ENCODE measurements around the gene TMEM123. TPM values are rescaled to one million over a fixed set of nuclear protein-coding genes. Genes with fewer than 3 reads are reported as not detected.

The TMEM123 gene
- total and polyA plus RNA-seq, 2 of the 13 experiments (the other 11 are each of a cell fraction or from before 2014, with no cell fraction given), result 365 to 2,761 TPM

- TF ChIP-seq ZNF891 (CRISPR knock-in tag; IDR thresholded peaks at IDR 0.05) (peak; percentile 61; the same call in 1 of the 2 replicates), MAFK (conservative IDR thresholded peaks at IDR 0.05 in 1 of 2, IDR thresholded peaks at IDR 0.05 in 1 of 2; ENCODE audit: low read length in 2 of 2) (no peak), GATAD2A (CRISPR knock-in tag; IDR thresholded peaks at IDR 0.05) (0 out of 2 replicates have a peak, but pooled peaks have one; percentile 3), ZNF83 (CRISPR knock-in tag; IDR thresholded peaks at IDR 0.05; ENCODE audit: borderline replicate concordance) (no peak), BCLAF1 (IDR thresholded peaks at IDR 0.05) (no peak), HIC2 (CRISPR knock-in tag; IDR thresholded peaks at IDR 0.05; ENCODE audit: low read depth) (peak; percentile 22; the same call in 1 of the 2 replicates), NFE2L2 (IDR thresholded peaks at IDR 0.05; ENCODE audit: low read length) (no peak), MYPOP (CRISPR knock-in tag; IDR thresholded peaks at IDR 0.05) (peak; percentile 98), DRAP1 (CRISPR knock-in tag; IDR thresholded peaks at IDR 0.05) (peak; percentile 62), GABPB1 (CRISPR knock-in tag; IDR thresholded peaks at IDR 0.05) (peak; percentile 90), ZNF672 (CRISPR knock-in tag; IDR thresholded peaks at IDR 0.05) (no peak), MAFG (CRISPR knock-in tag; IDR thresholded peaks at IDR 0.05) (no peak), ZNF10 (CRISPR knock-in tag; IDR thresholded peaks at IDR 0.05; ENCODE audit: borderline replicate concordance, low read depth) (no peak), PRDM10 (CRISPR knock-in tag; IDR thresholded peaks at IDR 0.05; ENCODE audit: low read depth) (no peak), EP300 (IDR thresholded peaks at IDR 0.05; ENCODE audit: low read depth in 2 of 2, low read length in 2 of 2) (peak; percentile 16 to 38; a peak in 1 of 4 replicates), EP300 (CRISPR knock-in tag; IDR thresholded peaks at IDR 0.05; ENCODE audit: borderline replicate concordance) (no peak), PBX3 (CRISPR knock-in tag; IDR thresholded peaks at IDR 0.05; ENCODE audit: borderline replicate concordance) (0 out of 2 replicates have a peak, but pooled peaks have one; percentile 40)
These were observed 105.7 kb downstream of the TMEM123 start, which contains the start of gene BIRC2 (continued) for GRCh38 chr11:102346748-102347461.

Data from HepG2 (cell line).